GM21737 (cell line): ENCODE data around the gene PSME2.
"Not testable (repeated sequence)": the region's sequence is repeated elsewhere in the genome, so short reads cannot be mapped to it uniquely, and the experiment has no call there.

Source experiments
- ATAC-seq: cut with Tn5 transposase; IDR thresholded peaks from one replicate; pipeline ENCODE4 v1.9.1; 2021; ENCODE audit warnings: mild to moderate bottlenecking, moderate library complexity; ENCODE audit not compliant: unreplicated experiment

Gene PSME2

DNA sequence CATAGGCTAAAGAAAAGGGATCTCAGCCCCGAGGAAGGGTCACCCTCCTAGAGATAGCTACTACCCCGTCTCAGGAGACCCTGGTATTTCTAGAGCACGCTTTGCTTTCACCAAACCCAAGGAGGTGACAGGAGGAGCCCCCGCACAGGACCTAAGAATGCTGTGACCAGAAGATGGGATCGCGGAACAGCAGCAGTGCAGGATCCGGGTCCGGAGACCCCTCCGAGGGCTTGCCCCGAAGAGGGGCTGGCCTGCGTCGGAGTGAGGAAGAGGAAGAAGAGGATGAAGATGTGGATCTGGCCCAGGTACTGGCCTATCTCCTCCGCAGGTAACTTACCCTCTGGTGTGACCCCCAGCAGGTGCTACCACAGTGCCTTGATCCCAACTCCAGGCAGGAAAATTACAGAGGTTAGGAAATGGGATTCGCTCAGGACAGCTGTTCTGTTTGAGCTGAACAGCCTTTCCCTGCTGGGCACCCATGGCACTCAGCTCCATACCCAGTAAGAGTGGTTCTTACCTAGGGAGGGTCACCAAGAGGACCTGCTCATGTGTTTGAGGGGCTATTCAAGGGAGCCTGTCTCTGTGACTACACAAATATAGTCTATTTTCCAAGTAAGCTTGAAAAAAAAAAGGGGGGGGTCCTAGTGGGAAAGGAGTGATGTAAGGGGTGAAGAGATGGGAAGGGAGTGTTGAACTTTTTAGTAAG is 30.8 kb downstream of the PSME2 start:
- ATAC-seq: no peak

- peak; percentile 78 for ATAC-seq
Observed at GRCh38 chr14:24114532-24115421, 31.6 kb downstream of the PSME2 start, which contains the start of the genes DCAF11 and NRL. Gene DCAF11 (plus strand): TSS chr14:24114777. CDS start chr14:24115595, 818 bp downstream. Gene NRL (minus strand): TSS chr14:24114949. CDS start chr14:24082848, 32,101 bp downstream.

DNA sequence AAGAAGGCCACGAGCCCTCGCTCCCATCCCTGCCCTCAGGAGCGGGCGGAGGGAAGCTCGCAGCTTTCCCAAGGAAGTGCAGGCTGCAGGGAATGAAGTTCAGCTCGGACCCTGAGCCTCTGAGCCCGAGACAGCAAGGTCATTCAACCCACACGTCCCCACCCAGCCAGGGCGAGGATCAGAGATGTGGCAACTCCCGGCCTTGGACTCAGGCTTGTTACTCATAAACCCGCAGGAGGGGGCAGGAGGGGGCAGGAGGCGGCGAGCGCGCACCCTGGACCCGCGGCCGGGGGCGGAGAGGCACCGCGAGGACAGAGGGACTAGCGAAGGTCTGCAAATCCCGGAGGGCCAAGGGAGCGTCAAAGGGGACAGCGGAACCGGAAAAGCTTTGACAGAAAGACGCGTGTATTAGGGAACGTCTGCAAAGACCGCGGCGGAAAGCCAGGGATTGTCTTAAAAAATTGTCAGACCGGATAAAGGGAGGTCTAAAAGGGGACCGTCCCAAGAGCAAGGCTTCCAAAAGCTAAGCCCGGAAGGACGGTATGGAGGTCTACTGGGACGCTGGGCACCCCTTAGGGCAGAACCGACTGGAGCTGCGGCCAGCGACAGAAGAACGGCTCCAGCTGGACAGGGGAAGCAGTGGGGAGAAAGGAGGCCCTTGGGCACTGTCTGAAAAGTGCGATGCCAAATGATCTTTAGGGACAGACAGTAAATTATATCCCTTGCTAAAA is 32.4 kb downstream of the PSME2 start:
- ATAC-seq: peak; percentile 27

DNA sequence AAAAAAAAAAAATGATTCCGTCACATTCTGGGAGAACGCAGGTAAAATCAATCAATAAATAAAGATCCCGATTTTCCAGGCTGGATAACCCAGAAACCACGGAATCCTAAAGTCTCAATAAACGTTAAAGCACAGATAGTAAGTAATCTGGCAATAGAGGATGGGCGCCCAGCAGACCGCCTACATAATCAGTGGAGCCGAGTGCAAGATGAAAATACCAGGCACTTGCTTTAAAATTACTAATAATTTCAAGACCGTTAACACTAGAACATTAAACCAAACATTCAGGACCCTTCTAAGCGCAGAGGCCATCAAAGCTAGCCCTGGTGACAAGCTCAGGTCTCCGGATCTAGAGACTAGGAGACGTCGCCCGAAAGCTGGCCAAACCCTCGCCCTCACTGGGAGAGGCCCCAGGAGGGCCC is 33.0 kb downstream of the PSME2 start:
- no peak for ATAC-seq

DNA sequence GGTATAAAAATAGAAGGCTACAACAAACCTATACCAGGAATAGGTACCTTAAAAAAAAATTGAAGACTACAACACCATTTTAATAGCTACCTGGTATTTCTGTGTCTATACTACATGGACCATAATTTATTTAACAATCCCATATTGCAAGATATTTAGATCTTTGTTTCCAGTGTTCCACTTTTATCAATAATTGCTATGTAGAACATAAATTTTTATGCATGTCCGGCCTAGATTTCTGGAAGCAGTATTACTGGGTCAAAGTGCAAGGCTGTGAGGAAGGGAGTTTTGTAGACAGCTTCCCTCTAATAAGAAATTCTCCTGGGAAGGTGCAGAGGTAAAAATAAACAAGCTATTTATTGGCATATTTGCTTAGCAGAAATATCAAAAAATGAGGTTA is 35.9 kb downstream of the PSME2 start:
- ATAC-seq: no peak

- ATAC-seq: no peak
Observed at GRCh38 chr14:24110060-24110459, 36.4 kb downstream of the PSME2 start.

DNA sequence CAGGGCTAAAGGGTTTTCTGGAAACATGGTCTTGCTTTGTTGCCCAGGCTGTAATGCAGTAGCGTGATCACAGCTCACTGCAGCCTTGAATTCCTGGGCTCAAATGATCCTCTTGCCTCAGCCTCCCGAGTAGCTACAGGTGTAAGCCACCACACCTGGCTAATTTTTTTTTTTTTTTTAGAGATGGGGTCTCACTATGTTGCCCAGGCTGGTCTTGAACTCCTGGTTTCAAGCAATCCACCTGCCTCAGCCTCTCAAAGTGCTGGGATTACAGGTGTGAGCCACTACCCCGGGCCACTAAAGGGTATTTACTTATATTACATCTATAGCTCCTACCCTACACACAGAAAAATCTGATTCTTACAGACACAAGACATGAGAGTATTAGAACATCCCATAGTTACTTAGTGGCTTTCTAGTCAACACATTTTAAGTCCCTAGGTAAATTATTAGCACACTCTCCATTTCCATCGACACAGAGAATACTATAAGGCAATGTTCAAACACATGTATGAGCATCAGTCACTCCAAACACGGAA is 38.0 kb downstream of the PSME2 start:
- no peak for ATAC-seq

DNA sequence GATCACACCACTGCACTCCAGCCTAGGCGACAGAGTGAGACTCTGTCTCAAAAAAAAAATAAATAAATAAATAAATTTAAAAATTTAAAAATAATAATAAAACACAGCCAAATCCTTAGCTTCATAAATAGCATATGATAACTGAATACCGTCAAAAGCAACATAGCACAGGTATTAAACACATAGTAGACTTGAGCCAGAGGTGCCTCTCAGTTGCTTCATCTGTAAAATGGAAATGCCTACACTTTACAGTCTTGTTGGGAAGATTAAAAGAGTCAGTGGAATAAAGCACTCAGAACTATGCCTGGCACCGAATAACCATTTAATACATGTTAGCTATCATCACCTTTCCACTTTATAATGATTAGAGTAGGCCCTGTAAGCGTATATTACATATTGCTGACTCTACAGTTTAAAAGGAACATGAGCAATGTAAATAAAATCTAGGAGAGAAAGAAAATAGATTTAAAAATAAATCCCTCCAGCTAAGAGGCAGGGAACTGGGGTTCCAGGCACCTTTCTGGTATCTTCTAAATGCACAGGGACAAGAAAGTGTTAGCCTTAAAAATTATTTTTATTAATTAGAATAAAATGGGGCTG is 39.6 kb downstream of the PSME2 start:
- ATAC-seq: no peak

GRCh38 chr14:24105609-24106239 is 40.7 kb downstream of the PSME2 start:
- ATAC-seq: not testable (repeated sequence)

DNA sequence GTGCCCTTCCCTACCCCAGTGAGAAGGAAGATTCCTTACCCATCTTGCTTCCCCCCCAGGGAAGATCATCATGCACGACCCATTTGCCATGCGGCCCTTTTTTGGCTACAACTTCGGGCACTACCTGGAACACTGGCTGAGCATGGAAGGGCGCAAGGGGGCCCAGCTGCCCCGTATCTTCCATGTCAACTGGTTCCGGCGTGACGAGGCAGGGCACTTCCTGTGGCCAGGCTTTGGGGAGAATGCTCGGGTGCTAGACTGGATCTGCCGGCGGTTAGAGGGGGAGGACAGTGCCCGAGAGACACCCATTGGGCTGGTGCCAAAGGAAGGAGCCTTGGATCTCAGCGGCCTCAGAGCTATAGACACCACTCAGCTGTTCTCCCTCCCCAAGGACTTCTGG is 43.0 kb downstream of the PSME2 start:
- ATAC-seq: no peak

GRCh38 chr14:24102357-24103048 is 43.9 kb downstream of the PSME2 start:
- ATAC-seq: no peak

GRCh38 chr14:24100982-24101494 is 45.4 kb downstream of the PSME2 start:
- ATAC-seq: no peak

GRCh38 chr14:24100197-24100981 is 46.0 kb downstream of the PSME2 start:
- ATAC-seq: no peak

GRCh38 chr14:24098927-24099813 is 47.2 kb downstream of the PSME2 start:
- ATAC-seq: no peak

GRCh38 chr14:24098229-24098926 is 48.0 kb downstream of the PSME2 start:
- no peak for ATAC-seq

- no peak for ATAC-seq
Observed at GRCh38 chr14:24096545-24097181, 49.7 kb downstream of the PSME2 start.
